Measurements from ENCODE around the gene IKZF1.

Gene IKZF1

DNA sequence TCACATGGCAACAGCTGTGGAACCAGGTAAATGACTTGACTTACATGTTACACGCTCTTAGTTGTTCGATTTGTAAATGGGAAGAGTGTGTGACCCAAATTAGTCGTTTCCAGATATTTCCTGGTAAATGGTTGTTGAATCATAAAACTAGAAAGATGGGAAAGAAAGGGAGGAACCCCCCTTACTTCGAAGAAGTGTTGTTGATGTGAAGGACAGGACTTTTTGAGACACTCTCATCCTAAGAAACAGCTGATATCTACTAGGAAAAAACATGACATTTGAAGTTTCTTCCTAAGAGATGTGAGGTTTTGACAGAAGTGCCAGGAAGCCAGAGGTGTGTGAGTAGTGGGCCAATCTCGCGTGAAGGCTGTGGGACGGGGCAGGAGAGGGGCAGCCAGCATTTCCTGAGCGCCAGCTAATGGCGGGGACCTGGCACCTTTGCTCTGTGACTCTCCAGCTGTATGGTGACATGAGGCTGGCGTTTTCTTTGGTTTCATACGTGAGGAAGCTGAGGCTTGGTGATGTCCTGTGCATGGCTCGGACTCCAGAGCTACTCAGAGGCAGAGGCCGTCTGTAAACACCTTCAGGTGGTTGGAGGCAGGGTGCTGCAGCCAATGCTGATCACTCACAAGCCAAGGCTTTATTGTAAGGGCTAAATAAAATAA is 53.7 kb downstream of the IKZF1 start:
- Histone ChIP-seq H3K36me3 (ENCODE audit: control insufficient read depth, insufficient read depth, low read length) (no peaks in the 10 kb centered on the region), H3K27me3 (ENCODE audit: control insufficient read depth, insufficient read depth, low read length) (no peaks in the 10 kb centered on the region), H3K9ac (ENCODE audit: low read depth, low read length) (no peak overlapping the region), H3K27ac (ENCODE audit: low read depth, low read length) (no peak overlapping the region), H3K9me3 (ENCODE audit: control insufficient read depth, insufficient read depth, low read length) (no peaks in the 10 kb centered on the region), H3K4me3 (ENCODE audit: low read depth, low read length) (no peak overlapping the region), H3K4me1 (ENCODE audit: control insufficient read depth, insufficient read depth, low read length) (no peaks in the 10 kb centered on the region)

GRCh38 chr7:50358779-50359178 is 54.3 kb downstream of the IKZF1 start:
- H3K27me3 ChIP-seq (ENCODE audit: control insufficient read depth, insufficient read depth, low read length), result no peaks in the 10 kb centered on the region
- H3K36me3 ChIP-seq (ENCODE audit: control insufficient read depth, insufficient read depth, low read length), result no peaks in the 10 kb centered on the region
- H3K4me1 ChIP-seq (ENCODE audit: control insufficient read depth, insufficient read depth, low read length), result no peaks in the 10 kb centered on the region
- no peak overlapping the region for H3K27ac ChIP-seq (ENCODE audit: low read depth, low read length)
- H3K9me3 ChIP-seq (ENCODE audit: control insufficient read depth, insufficient read depth, low read length), result no peaks in the 10 kb centered on the region
- no peak overlapping the region for H3K4me3 ChIP-seq (ENCODE audit: low read depth, low read length)
- H3K9ac ChIP-seq (ENCODE audit: low read depth, low read length), result no peak overlapping the region

GRCh38 chr7:50359258-50359994 is 54.9 kb downstream of the IKZF1 start:
- Histone ChIP-seq H3K4me3 (ENCODE audit: low read depth, low read length) (no peak overlapping the region), H3K27me3 (ENCODE audit: control insufficient read depth, insufficient read depth, low read length) (no peaks in the 10 kb centered on the region), H3K36me3 (ENCODE audit: control insufficient read depth, insufficient read depth, low read length) (no peaks in the 10 kb centered on the region), H3K9ac (ENCODE audit: low read depth, low read length) (no peak overlapping the region), H3K9me3 (ENCODE audit: control insufficient read depth, insufficient read depth, low read length) (no peaks in the 10 kb centered on the region), H3K4me1 (ENCODE audit: control insufficient read depth, insufficient read depth, low read length) (no peaks in the 10 kb centered on the region), H3K27ac (ENCODE audit: low read depth, low read length) (no peak overlapping the region)

DNA sequence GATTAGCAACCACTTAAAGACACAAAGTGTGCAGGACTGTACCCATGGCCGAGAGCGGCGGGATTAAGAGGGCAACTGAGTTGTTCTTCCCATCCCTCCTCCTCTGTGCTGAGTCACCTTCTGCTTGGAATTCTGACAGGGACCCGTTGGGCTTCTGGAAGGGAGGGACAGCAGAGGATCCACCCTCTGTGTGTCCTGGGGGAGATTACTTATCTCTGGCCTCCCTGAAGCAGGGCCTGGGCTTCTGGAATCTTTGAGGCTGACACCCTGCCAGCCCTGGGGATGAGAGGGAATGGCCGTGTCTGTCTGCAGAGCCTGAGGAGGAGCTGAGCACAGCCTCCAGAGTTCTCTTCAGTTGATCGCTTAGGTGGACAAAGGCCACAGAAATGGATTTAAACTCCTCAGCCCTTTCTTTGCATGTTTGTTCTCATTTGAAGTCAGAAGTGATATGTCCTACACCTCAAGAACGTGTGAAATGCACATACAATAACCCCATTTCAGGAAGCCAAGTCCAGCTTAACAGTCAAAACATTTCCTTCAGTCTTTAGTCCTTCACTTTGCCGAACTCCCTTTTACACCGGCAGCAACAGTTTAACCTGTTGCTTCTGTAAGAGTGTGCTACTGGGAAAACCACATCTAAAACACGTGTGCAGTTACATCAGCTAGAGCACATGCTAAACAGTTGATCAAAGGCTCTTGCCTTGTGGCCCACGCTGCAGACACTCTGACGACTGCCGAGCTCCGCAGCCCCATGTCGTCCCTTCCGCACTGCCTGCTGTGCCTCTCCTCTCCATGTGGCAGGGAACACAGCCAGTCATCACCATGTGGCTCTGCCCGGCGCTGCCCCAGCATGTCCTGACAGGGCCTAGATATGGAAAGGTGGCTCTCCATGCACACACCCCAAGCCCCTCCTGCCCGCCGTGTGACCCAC is 55.7 kb downstream of the IKZF1 start:
- no peaks in the 10 kb centered on the region for H3K9me3 ChIP-seq (ENCODE audit: control insufficient read depth, insufficient read depth, low read length)
- H3K9ac ChIP-seq (ENCODE audit: low read depth, low read length), result no peak overlapping the region
- no peak overlapping the region for H3K4me3 ChIP-seq (ENCODE audit: low read depth, low read length)
- no peaks in the 10 kb centered on the region for H3K27me3 ChIP-seq (ENCODE audit: control insufficient read depth, insufficient read depth, low read length)
- H3K4me1 ChIP-seq (ENCODE audit: control insufficient read depth, insufficient read depth, low read length), result no peaks in the 10 kb centered on the region
- H3K36me3 ChIP-seq (ENCODE audit: control insufficient read depth, insufficient read depth, low read length), result no peaks in the 10 kb centered on the region
- H3K27ac ChIP-seq (ENCODE audit: low read depth, low read length), result no peak overlapping the region

- Histone ChIP-seq H3K4me3 (ENCODE audit: low read depth, low read length) (no peak overlapping the region), H3K9ac (ENCODE audit: low read depth, low read length) (no peak overlapping the region), H3K27ac (ENCODE audit: low read depth, low read length) (no peak overlapping the region), H3K9me3 (ENCODE audit: control insufficient read depth, insufficient read depth, low read length) (no peaks in the 10 kb centered on the region), H3K36me3 (ENCODE audit: control insufficient read depth, insufficient read depth, low read length) (no peaks in the 10 kb centered on the region), H3K4me1 (ENCODE audit: control insufficient read depth, insufficient read depth, low read length) (no peaks in the 10 kb centered on the region), H3K27me3 (ENCODE audit: control insufficient read depth, insufficient read depth, low read length) (no peaks in the 10 kb centered on the region)
Measured at GRCh38 chr7:50362142-50362541, 57.6 kb downstream of the IKZF1 start.

DNA sequence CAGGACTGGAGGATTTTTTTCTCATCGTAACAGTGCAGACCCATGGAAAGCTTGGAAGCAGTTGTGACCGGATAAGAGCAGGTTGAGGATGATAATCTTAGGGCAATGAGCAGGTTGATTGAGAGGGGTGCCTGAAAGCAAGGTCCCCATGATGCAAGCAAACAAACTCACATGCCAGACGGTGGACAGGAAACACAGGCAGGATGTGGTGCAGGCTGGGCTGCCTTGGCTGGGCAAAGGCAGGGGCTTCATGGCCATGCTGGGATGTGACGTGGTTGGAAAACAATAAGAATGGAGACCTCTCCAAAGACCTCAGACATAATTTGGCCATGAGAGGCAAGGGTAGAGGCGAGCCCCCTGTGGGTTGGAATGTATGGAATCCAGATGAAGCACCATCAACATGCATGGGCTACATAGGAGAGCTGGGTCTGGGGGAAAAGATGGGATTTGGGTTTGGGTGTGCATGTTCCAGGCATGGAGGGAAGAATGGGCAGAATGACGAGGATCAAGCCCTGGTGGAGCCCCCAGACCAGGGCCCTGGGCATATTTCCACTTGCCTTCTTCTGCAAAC is 58.3 kb downstream of the IKZF1 start:
- Histone ChIP-seq H3K4me3 (ENCODE audit: low read depth, low read length) (no peak overlapping the region), H3K36me3 (ENCODE audit: control insufficient read depth, insufficient read depth, low read length) (no peaks in the 10 kb centered on the region), H3K9ac (ENCODE audit: low read depth, low read length) (no peak overlapping the region), H3K27me3 (ENCODE audit: control insufficient read depth, insufficient read depth, low read length) (no peaks in the 10 kb centered on the region), H3K4me1 (ENCODE audit: control insufficient read depth, insufficient read depth, low read length) (no peaks in the 10 kb centered on the region), H3K27ac (ENCODE audit: low read depth, low read length) (no peak overlapping the region), H3K9me3 (ENCODE audit: control insufficient read depth, insufficient read depth, low read length) (no peaks in the 10 kb centered on the region)

DNA sequence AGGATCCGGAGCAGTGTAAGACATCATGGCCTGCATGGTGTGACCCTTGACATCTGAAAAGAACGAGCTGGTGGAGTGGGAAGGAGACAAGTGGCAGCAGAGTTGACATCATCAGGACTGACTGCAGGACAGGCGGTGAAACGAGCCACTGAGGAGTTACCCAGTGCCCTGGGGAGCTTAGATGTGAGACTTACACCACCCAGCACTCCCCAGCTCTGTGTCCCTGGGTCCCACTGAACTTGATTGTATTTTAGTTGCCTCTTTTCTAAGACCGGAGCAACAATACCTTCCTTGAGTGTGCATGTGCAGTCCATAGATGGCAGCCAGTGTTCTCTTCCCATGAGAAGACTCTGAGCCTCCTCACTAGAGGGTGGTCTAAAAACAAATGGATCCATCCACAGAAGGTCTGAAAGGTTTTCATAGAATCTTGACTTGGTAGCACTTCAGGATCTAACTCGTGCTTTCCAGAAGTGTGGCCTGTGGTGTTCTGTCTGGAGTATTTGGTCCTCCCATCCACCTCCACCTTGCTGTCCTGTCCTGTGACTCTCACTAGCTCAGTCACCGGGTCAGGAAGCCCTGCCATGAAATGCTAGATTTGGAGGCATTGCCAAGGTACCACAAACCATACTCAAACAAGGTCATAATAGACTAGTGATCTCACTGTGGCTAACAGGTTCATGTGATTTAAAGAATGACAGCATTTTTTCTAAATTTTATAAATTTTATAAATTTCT is 59.0 kb downstream of the IKZF1 start:
- no peaks in the 10 kb centered on the region for H3K36me3 ChIP-seq (ENCODE audit: control insufficient read depth, insufficient read depth, low read length)
- H3K27me3 ChIP-seq (ENCODE audit: control insufficient read depth, insufficient read depth, low read length), result no peaks in the 10 kb centered on the region
- H3K27ac ChIP-seq (ENCODE audit: low read depth, low read length), result no peak overlapping the region
- no peak overlapping the region for H3K4me3 ChIP-seq (ENCODE audit: low read depth, low read length)
- H3K4me1 ChIP-seq (ENCODE audit: control insufficient read depth, insufficient read depth, low read length), result no peaks in the 10 kb centered on the region
- no peaks in the 10 kb centered on the region for H3K9me3 ChIP-seq (ENCODE audit: control insufficient read depth, insufficient read depth, low read length)
- no peak overlapping the region for H3K9ac ChIP-seq (ENCODE audit: low read depth, low read length)

DNA sequence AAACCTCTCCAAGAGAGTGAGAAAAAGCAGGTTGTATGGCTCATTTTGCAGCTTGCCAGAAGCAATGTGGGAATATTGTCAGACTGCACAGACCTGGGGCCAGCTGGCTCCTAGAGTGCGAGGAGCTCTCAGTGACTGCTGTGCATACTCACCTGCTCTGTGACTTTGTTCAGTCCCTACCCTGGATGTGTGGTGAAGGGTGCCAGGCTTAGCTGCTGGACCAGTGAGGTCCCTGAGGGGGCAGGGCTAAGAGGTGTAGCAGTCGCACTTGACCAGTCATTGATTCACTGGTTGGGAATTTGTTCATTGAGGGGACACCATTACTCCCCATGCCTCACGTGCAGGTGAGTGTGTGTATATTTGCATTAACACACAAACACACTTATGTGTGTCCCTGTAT is 60.1 kb downstream of the IKZF1 start:
- Histone ChIP-seq H3K9me3 (ENCODE audit: control insufficient read depth, insufficient read depth, low read length) (no peaks in the 10 kb centered on the region), H3K36me3 (ENCODE audit: control insufficient read depth, insufficient read depth, low read length) (no peaks in the 10 kb centered on the region), H3K4me1 (ENCODE audit: control insufficient read depth, insufficient read depth, low read length) (no peaks in the 10 kb centered on the region), H3K4me3 (ENCODE audit: low read depth, low read length) (no peak overlapping the region), H3K27me3 (ENCODE audit: control insufficient read depth, insufficient read depth, low read length) (no peaks in the 10 kb centered on the region), H3K27ac (ENCODE audit: low read depth, low read length) (no peak overlapping the region), H3K9ac (ENCODE audit: low read depth, low read length) (no peak overlapping the region)

GRCh38 chr7:50366311-50366710 is 61.8 kb downstream of the IKZF1 start:
- Histone ChIP-seq H3K27me3 (ENCODE audit: control insufficient read depth, insufficient read depth, low read length) (no peaks in the 10 kb centered on the region), H3K4me3 (ENCODE audit: low read depth, low read length) (no peak overlapping the region), H3K27ac (ENCODE audit: low read depth, low read length) (no peak overlapping the region), H3K9ac (ENCODE audit: low read depth, low read length) (no peak overlapping the region), H3K36me3 (ENCODE audit: control insufficient read depth, insufficient read depth, low read length) (no peaks in the 10 kb centered on the region), H3K4me1 (ENCODE audit: control insufficient read depth, insufficient read depth, low read length) (no peaks in the 10 kb centered on the region), H3K9me3 (ENCODE audit: control insufficient read depth, insufficient read depth, low read length) (no peaks in the 10 kb centered on the region)

- H3K4me1 ChIP-seq (ENCODE audit: control insufficient read depth, insufficient read depth, low read length), result no peaks in the 10 kb centered on the region
- H3K9me3 ChIP-seq (ENCODE audit: control insufficient read depth, insufficient read depth, low read length), result no peaks in the 10 kb centered on the region
- no peak overlapping the region for H3K4me3 ChIP-seq (ENCODE audit: low read depth, low read length)
- H3K36me3 ChIP-seq (ENCODE audit: control insufficient read depth, insufficient read depth, low read length), result no peaks in the 10 kb centered on the region
- H3K9ac ChIP-seq (ENCODE audit: low read depth, low read length), result no peak overlapping the region
- H3K27ac ChIP-seq (ENCODE audit: low read depth, low read length), result no peak overlapping the region
- no peaks in the 10 kb centered on the region for H3K27me3 ChIP-seq (ENCODE audit: control insufficient read depth, insufficient read depth, low read length)
Measured at GRCh38 chr7:50367100-50367499, 62.6 kb downstream of the IKZF1 start.
